Activated B cell treated with CpG ODN at 0.5 μM for 24 hours (primary cell): ENCODE data around the gene ADCK2. TPM values are rescaled to one million over a fixed set of nuclear protein-coding genes. Genes with fewer than 3 reads are reported as not detected.

ENCODE experiments used
- ATAC-seq: fragments of 200-7000 bp; cut with Tn5 transposase; one replicate; pipeline ENCODE4 v1.10.0; 2021; ENCODE audit warnings: low read depth, mild to moderate bottlenecking, moderate library complexity
- CTCF ChIA-PET: fragments of 350-600 bp; sonication (Branson Sonifier 250); formaldehyde crosslinking; loops from one replicate; lab custom pipeline; 2021; ENCODE audit warnings: antibody characterized with exemption; lab: Charles Lee
- POLR2A ChIA-PET: fragments of 350-600 bp; sonication (Branson Sonifier 250); formaldehyde crosslinking; loops from one replicate; lab custom pipeline; 2021; ENCODE audit warnings: antibody characterized with exemption; lab: Charles Lee
- DNase-seq: peaks from one replicate; pipeline ENCODE4 v3.0.0; 2022
- H3K27ac Mint-ChIP-seq: one replicate; pipeline ENCODE4 v1.8.0; 2020; ENCODE audit warnings: mixed read lengths
- H3K27me3 Mint-ChIP-seq: one replicate; pipeline ENCODE4 v1.8.0; 2021; ENCODE audit warnings: mixed read lengths
- H3K36me3 Mint-ChIP-seq: one replicate; pipeline ENCODE4 v1.8.0; 2021; ENCODE audit warnings: low read depth, mixed read lengths
- H3K4me1 Mint-ChIP-seq: one replicate; pipeline ENCODE4 v1.8.0; 2021; ENCODE audit warnings: mixed read lengths
- H3K4me3 Mint-ChIP-seq: one replicate; pipeline ENCODE4 v1.8.0; 2020; ENCODE audit warnings: mild to moderate bottlenecking, mixed read lengths
- H3K9me3 Mint-ChIP-seq: one replicate; pipeline ENCODE4 v1.8.0; 2020; ENCODE audit warnings: mixed read lengths
- intact Hi-C: fragments of 100-400 bp; cut with micrococcal nuclease; formaldehyde crosslinking; loops from one replicate; pipeline ENCODE4 v1.15.1; 2024
- total RNA-seq: library from RNA; stranded (reverse); gene quantifications from 2 replicates; pipeline ENCODE4 v1.2.3, GENCODE V29; 2022
- TF ChIP-seq, protein P1 (sequence below): fragments of 200-600 bp; IDR thresholded peaks from one replicate; pipeline ENCODE4 v1.8.0; 2022; ENCODE audit warnings: antibody characterized with exemption, mild to moderate bottlenecking

ADCK2 gene
- total RNA-seq, 1 donor from 2014 or later: 19.1 TPM

- Mint-ChIP-seq H3K4me1 (peaks cover 34% of the 10 kb centered on the region), H3K27me3 (no peaks in the 10 kb centered on the region), H3K27ac (peak within 1 kb of the TSS; percentile 98), H3K36me3 (peaks cover 24% of the 10 kb centered on the region), H3K4me3 (peak within 1 kb of the TSS; percentile 94), H3K9me3 (no peaks in the 10 kb centered on the region)
- intact Hi-C loops: loop anchor here (1.0 to 5.0 kb wide), 9 partner anchors 21 to 1356 kb away; partner anchors contain the start of genes BRAF, FMC1, MRPS33 and SSBP1
- TF ChIP-seq, protein P1, sequence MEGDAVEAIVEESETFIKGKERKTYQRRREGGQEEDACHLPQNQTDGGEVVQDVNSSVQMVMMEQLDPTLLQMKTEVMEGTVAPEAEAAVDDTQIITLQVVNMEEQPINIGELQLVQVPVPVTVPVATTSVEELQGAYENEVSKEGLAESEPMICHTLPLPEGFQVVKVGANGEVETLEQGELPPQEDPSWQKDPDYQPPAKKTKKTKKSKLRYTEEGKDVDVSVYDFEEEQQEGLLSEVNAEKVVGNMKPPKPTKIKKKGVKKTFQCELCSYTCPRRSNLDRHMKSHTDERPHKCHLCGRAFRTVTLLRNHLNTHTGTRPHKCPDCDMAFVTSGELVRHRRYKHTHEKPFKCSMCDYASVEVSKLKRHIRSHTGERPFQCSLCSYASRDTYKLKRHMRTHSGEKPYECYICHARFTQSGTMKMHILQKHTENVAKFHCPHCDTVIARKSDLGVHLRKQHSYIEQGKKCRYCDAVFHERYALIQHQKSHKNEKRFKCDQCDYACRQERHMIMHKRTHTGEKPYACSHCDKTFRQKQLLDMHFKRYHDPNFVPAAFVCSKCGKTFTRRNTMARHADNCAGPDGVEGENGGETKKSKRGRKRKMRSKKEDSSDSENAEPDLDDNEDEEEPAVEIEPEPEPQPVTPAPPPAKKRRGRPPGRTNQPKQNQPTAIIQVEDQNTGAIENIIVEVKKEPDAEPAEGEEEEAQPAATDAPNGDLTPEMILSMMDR: no peak
- POLR2A ChIA-PET: interaction anchor here (0.6 to 2.3 kb wide), 9 partner anchors 11 to 1466 kb away, joined by 3 to 8 read pairs (median 6); partner anchors contain the start of genes ADCK2, MRPS33 and UBN2
- CTCF ChIA-PET: no interaction called here
- peak; percentile 86 for ATAC-seq
- DNase-seq: peak; percentile 90
Measured at GRCh38 chr7:140696680-140697446, 24.1 kb downstream of the ADCK2 start, which contains the start of gene NDUFB2. TSS of gene NDUFB2 (plus strand) at chr7:140696708. CDS start at chr7:140696745, 37 bp downstream.

DNA sequence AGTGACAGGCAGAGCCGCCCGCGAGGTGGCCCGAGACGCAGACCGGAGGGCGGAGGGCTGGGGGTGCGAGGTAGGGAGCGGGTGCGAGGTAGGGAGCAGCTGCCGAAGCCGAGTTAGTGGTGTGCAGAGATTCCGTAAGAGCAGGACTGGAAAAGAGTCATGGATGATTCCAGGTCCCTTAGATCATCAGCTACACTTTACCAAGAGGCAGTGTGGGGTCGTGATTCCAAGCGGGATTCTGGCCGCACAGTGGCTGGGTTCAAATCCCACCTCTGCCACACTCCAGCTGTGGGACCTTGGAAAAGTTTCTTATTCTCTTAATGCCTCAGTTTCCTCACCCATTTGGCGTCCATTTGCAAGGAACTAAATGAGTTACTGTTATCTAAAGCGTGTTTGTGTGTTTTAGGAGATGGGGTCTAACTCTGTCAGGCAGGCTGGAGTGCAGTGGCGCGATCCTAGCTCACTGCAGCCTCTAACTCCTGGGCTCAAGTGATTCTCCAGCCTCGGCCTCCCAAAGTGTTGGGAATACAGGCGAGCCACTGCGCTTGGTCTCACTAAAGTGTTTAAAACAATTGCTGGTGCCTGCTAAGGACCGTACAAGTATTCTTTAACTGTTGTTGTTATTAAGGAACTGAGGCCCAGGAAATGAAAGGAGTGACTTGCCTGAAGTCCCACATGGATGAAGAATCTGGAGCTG is 24.9 kb downstream of the ADCK2 start:
- POLR2A ChIA-PET: interaction anchor here (0.7 to 2.0 kb wide), 2 partner anchors 25 to 317 kb away, joined by 3 to 8 read pairs; partner anchors contain the start of genes ADCK2 and MRPS33
- H3K27ac Mint-ChIP-seq: peak overlapping the region; percentile 98

DNA sequence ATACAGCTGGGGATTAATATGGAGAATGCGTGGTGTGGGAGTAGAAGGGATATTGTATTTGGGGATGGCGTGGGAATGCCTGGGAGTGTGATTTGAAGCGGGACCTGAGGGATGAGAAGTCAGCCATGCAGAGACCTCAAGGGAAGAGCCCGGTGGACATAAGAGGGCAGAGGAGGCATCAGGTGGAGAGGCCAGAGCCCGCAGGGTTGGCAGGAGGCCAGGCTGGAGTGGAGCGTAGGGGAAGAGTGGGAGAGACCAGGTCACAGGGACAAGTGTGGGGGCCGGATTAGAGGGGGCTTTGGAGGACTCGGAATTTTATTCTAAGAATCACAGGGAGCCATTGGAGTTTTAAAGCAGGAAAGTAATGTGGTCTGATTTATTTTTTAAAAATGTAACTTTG is 25.7 kb downstream of the ADCK2 start:
- Mint-ChIP-seq H3K4me3 (peak overlapping the region; percentile 94), H3K36me3 (peaks cover 16% of the 10 kb centered on the region), H3K27me3 (no peaks in the 10 kb centered on the region), H3K4me1 (peaks cover 34% of the 10 kb centered on the region), H3K27ac (no peak overlapping the region), H3K9me3 (no peaks in the 10 kb centered on the region)
- POLR2A ChIA-PET: no interaction called here
- TF ChIP-seq, protein P1: no peak
- ATAC-seq (no peak), DNase-seq (no peak)
- intact Hi-C loops: loop anchor here (5.0 kb wide), 1 partner anchor 954 kb away; no protein-coding TSS in a partner anchor
- CTCF ChIA-PET: no interaction called here

More for the DNA sequence above, 24.9 kb downstream of the ADCK2 start:
- peak overlapping the region; percentile 94 for H3K4me3 Mint-ChIP-seq
- CTCF ChIA-PET: no interaction called here
- DNase-seq: no peak
- peaks cover 34% of the 10 kb centered on the region for H3K4me1 Mint-ChIP-seq
- no peak for ATAC-seq
- H3K36me3 Mint-ChIP-seq: peaks cover 17% of the 10 kb centered on the region
- TF ChIP-seq, protein P1: no peak
- intact Hi-C loops: loop anchor here (1.0 to 5.0 kb wide), 4 partner anchors 51 to 1357 kb away; partner anchors contain the start of gene FMC1
- no peaks in the 10 kb centered on the region for H3K9me3 Mint-ChIP-seq
- H3K27me3 Mint-ChIP-seq: no peaks in the 10 kb centered on the region

- peaks cover 15% of the 10 kb centered on the region for H3K4me1 Mint-ChIP-seq
- no peak overlapping the region for H3K27ac Mint-ChIP-seq
- ATAC-seq (no peak), DNase-seq (no peak)
- no peak overlapping the region for H3K4me3 Mint-ChIP-seq
- intact Hi-C loops: no loop called here
- POLR2A ChIA-PET: interaction anchor here (0.5 to 0.6 kb wide), 2 partner anchors 88 to 475 kb away, joined by 3 read pairs; no protein-coding TSS in a partner anchor
- H3K36me3 Mint-ChIP-seq: peaks cover 36% of the 10 kb centered on the region
- no peaks in the 10 kb centered on the region for H3K27me3 Mint-ChIP-seq
- TF ChIP-seq, protein P1: no peak
- no peaks in the 10 kb centered on the region for H3K9me3 Mint-ChIP-seq
- CTCF ChIA-PET: no interaction called here
Measured at GRCh38 chr7:140702774-140703173, 30.0 kb downstream of the ADCK2 start.
